ENCODE results near the gene SAFB.
A peak's percentile ranks its signal among the peaks of the same experiment; 100 is the strongest.

Gene SAFB

DNA sequence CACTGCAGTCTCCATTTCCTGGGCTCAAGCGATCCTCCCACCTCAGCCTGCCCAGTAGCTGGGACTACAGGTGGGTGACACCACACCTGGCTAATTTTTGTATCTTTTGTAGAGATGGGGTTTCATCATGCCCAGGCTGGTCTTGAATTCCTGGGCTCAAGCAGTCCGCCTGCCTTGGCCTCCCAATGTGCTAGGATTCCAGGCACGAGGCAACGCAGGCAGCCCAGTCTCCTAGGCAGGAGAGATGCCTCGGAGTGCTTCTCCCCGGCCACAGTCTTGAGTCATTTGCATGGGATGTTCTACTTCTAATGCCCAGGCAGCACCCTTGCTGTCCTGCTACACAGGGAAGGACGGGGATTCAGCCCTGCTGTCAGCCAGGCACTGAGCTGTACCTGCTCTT lies 48.7 kb downstream of the SAFB start:
- DNase-seq, result no peak

GRCh38 chr19:5672708-5673459 lies 50.0 kb downstream of the SAFB start:
- DNase-seq, result no peak

DNA sequence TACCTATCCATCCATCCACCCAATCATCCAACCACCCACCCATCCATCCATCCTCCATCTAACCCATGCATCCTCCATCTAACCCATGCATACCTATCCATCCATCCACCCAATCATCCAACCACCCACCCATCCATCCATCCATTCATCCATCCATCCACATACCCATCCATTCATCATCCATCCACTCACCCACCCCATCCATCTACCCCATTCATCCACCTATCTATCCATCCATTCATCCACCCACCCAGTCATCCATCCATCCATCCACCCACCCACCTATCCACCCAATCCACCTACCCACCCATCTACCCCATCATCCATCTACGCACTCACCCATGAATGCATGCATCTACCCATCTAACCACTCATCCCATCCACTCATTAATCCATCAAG lies 50.9 kb downstream of the SAFB start:
- no peak for DNase-seq

DNA sequence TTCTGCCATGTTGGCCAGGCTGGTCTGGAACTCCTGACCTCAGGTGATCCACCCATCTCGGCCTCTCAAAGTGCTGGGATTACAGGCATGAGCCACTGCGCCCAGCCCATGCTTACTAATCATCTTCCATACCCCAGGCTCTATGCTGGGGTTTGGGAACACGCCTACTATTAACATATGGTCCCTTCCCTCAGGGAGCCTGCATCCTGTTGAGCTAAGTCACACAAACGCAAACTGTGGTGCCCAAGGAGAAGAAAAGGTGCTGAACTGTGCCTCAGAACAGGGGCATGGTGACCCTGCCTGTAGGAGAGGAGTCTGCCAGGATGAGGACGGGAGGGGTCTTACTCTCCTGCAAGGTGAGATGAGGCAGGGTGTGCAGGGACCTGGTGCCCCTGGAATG lies 51.8 kb downstream of the SAFB start:
- no peak for DNase-seq

DNA sequence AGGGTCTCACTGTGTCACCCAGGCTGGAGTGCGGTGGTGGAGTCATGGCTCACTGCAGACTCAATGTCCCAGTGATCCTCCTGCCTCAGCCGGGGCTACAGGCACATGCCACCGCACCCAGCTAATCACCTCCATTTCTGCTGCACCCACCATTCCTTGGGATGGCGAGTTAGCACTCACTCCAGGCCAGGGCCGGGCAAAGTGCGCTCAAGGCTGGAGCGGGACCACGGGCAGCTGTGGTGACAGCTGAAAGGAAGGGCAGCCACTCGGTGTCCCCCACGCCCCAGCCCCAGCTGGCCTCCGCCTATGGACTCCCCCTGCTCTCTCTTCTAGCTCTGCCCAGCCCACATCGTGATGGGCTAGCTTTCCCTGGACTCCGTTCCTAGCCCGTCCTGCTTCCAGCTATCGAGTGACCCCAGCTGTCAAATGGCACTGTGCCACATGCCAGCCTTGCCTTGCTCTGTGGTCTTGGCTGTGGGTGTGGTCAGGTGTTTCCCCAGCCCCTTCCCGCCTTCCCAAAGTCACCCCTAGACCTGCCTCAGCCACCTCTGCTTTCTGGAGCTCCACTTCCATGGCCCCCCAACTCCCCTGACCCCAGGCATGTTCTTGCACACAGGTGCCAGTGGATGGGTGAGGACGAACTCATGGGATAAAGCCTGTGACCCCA lies 53.4 kb downstream of the SAFB start:
- no peak for DNase-seq

DNA sequence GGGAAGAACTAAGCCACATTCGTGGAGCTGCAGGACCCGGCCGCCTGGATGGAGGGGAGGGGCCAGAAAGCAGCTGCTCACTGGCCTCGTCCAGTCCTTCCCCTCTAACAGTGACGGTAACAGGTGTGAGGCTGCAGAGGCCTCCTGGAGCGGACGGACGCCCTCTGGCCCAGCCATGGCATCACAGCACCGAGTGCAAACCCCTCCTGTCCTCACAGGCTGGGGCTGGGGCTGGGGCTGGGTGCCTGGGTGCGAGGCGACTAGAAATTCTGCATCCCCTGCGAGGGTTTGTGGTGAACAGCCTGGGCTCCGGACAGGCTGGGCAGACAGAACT lies 53.9 kb downstream of the SAFB start:
- no peak for DNase-seq

DNA sequence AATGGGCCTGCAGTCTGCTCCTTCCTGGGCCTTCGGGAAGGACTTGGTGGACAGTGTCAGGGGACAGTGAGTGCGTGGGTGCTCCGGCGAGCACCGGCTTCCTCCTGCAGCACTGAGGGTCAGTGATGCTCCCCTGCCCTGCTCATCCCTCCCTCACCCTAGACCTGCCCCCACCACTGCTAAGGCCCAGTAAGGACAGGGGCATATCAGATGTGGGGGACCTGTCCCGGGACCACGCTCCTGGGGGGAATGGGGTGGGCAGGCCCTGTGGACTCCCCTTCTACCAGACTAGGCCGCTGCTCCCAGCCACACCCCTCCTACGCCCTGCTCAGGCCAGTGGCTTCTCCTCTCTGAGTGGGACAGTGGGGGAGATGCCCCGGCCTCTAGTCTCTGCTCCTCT lies 54.3 kb downstream of the SAFB start:
- DNase-seq, result no peak

DNA sequence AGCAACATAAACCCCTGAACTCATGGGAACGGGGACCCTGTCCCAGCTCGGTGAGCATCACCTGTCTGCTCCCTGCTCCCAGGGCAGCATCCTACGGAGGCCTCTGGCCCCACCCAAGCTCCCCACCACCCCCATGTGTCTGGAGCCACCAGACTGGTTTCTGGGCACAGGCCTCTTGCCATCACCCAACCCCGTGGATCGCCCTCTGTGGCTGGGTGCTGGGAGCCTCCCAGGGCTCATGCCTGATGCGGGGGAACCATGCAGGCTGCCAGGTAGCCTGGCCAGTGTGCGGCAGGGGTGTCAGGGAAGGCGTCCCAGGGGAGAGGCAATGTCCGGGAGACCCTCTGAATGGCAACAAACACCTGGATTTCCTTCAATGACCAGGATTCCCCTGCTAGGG lies 54.7 kb downstream of the SAFB start:
- DNase-seq, result no peak

DNA sequence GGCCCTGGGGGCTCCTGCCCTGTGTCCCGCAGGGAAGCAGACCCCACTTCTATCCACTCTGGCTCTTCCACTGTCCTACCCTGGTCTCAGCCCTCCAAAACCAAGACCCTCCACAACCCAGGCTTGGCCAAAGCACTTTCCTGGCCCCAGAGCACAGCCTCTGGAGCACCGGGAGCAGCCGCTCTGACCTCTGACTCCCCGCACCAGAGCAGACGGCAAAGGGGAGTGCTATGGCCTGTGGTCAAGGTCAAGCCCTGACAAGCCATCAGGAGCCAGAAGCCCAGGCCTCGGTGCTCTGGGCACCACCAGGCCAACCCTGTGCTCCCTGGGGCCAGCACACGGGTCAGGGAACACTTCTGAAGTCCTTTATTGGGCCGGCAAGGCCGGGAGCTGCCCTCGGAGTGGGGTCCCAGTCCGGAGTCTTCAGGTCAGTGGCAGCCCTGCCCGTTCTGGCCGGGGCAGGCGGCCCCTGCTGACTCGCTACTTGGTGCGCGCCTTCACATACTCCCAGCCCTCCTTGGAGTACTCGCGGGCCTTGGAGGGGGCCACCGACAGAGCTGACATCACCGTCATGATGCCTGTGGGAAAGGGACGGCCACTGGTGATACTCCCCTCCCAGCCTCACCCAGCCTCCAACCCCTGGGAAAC lies 55.3 kb downstream of the SAFB start:
- no peak for DNase-seq

- DNase-seq, result no peak
These were observed 56.6 kb downstream of the SAFB start for GRCh38 chr19:5679289-5680083.

- DNase-seq, result no peak
These were observed 57.2 kb downstream of the SAFB start for GRCh38 chr19:5680084-5680436.

GRCh38 chr19:5680437-5681368 lies 57.8 kb downstream of the SAFB start, which contains the start of the genes HSD11B1L and MICOS13:
TSS of gene HSD11B1L (plus strand) at chr19:5681027. CDS start at chr19:5684833, 3,806 bp downstream.
TSS of gene MICOS13 (minus strand) at chr19:5680516. CDS start at chr19:5680486, 30 bp downstream.
- peak; percentile 96 for DNase-seq

- DNase-seq, result no peak
These were observed 58.7 kb downstream of the SAFB start for GRCh38 chr19:5681391-5682106.

DNA sequence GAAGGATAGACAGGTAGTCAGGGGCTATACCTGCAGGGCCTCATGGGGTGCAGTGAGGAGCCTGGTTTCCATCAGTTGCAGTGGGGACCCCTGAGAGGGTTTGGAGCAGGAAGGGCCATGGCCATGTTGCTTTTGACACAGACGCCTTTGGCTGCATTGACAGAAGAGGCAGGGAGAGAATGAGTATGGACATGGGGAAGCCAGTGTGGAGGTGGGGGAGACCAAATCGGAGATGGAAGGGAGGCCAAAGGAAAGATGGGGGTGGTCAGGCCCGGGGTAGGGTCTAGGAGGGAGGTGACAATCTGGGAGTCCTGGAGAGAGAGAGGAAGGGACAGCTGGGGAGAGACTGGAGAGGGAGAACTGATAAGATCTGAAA lies 59.2 kb downstream of the SAFB start:
- no peak for DNase-seq

GRCh38 chr19:5683177-5683886 lies 60.4 kb downstream of the SAFB start:
- no peak for DNase-seq

- no peak for DNase-seq
These were observed 62.0 kb downstream of the SAFB start for GRCh38 chr19:5684694-5685430.

DNA sequence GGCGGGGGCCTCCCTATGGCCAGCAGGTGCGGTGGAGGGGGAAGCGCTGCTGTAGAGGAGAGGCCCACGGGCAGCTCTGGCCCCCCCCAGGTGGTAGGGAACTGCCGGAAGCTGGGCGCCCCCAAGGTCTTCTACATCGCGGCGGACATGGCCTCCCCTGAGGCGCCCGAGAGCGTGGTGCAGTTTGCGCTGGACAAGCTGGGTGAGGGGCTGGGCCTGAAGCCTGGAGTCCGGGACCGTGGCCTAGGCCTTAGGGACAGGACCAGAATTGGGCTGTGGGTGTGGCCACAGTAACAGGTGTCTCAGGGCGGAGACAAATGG lies 63.4 kb downstream of the SAFB start:
- no peak for DNase-seq

GRCh38 chr19:5686647-5687359 lies 63.9 kb downstream of the SAFB start:
- DNase-seq, result peak; percentile 92

DNA sequence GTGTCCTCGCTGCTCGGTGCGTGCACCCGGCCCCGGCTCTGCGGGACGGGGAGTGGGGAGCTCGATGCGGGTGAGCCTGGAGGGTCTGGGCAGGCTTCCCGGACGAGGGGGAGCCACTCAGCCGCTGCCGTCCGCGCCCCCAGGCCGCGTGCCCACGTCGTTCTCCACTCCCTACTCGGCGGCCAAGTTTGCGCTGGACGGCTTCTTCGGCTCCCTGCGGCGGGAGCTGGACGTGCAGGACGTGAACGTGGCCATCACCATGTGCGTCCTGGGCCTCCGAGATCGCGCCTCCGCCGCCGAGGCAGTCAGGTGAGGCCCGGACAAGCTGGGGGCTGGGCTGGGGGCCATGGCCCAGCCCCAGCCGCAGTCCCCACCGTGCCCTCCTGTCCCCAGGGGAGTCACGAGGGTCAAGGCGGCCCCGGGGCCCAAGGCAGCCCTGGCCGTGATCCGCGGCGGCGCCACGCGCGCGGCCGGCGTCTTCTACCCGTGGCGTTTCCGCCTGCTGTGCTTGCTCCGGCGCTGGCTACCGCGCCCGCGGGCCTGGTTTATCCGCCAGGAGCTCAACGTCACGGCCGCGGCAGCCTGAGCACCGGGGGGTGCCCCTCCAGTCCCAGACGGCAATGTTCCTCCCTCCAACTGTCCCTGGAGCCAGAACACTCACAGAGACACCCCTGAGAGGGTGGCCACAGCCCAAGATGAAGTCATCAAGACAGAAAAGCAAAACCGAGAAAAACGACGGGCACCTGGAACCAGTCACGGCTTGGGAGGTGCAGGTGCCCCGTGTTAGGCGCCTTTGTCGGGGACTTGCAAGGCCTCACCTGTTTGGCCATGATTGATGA lies 64.7 kb downstream of the SAFB start:
- DNase-seq, result no peak

Measured in NCI-H774 (cell line).